EL (cell line): ENCODE data around the gene KCNK6.
A peak's percentile ranks its signal among the peaks of the same experiment; 100 is the strongest.
"Not testable (repeated sequence)": the region's sequence is repeated elsewhere in the genome, so short reads cannot be mapped to it uniquely, and the experiment has no call there.

Experiments used
- DNase-seq: peaks from one replicate; pipeline ENCODE4 v3.0.0-alpha.2; 2016

KCNK6 gene

DNA sequence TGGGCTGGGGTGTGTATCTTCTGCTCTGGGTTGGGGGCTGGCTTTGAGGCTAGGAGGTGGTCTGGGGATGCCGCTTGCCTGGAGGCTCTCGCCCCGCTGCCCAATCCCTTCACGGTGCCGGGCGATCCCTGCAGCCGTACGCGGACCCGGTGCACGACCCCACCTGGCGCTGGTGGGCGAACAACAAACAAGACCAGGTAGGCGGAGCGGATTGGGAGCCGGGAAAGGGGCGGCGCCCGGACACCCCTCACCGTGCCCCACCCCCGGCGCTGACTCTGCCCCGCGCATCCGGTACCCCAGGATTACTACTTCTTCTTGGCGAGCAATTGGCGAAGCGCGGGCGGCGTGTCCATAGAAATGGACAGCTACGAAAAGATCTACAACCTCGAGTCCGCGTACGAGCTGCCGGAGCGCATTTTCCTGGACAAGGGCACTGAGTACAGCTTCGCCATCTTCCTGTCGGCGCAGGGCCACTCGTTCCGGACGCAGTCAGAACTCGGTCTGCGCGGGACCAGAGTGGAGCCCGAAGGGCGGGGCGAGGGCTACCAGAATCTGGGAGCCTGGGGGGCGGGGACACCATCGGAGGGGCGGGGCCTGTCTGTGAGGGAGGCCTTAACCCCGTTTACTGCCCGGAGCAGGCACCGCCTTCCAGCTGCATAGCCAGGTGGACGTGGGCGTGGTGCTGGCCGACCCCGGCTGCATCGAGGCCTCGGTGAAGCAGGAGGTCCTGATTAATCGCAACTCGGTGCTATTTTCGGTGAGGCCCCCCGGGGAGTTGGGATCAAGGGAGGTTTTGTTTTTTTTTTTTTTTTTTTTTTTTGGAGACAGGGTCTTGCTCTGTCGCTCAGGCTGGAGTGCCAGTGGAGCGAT, 42.7 kb downstream of the KCNK6 start:
- peak; percentile 79 for DNase-seq

DNA sequence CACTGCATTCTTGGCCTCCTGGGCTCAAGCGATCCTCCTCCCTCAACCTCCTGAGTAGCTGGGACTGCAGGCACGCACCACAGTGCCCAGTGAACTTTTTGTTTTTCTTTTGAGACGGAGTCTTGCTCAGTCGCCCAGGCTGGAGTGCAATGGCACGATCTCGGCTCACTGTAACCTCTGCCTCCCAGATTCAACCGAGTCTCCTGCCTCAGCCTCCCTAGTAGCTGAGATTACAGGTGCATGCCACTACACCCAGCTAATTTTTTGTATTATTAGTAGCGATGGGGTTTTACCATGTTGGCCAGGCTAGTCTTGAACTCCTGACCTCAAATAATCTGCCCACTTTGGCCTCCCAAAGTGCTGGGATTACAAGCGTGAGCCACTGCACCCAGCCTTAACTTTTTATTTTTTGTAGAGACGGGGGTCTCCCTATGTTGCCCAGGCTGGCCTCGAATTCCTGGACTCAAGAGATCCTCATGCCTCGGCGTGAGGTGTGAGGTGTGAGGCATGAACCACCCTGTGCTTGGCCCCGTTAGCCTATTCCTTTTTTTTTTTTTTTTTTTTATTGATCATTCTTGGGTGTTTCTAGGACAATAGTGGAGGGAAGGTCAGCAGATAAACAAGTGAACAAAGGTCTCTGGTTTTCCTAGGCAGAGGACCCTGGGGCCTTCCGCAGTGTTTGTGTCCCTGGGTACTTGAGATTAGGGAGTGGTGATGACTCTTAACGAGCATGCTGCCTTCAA, 43.5 kb downstream of the KCNK6 start:
- not testable (repeated sequence) for DNase-seq

- no peak for DNase-seq
Measured at GRCh38 chr19:38367041-38367440, 47.4 kb downstream of the KCNK6 start.

DNA sequence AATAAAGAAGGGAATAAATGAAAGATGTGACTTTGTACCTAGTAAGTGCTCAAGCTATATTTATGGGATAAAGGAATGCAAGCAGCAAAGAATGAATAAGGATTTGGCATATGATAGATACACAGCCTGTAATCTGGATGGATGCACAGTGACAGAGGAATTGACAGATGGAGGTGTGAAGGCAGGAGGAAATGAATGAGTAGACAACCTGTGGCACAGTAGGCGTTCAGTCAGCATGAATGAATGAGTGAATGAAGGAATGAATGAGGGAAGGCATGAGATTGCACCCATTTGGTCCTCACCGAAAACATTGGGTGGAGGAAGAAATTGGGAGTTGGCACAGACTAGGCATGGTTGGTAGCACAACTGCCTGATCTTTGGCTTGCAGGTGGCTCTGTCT, 49.9 kb downstream of the KCNK6 start:
- no peak for DNase-seq

GRCh38 chr19:38370299-38370698, 50.7 kb downstream of the KCNK6 start:
- DNase-seq = no peak

DNA sequence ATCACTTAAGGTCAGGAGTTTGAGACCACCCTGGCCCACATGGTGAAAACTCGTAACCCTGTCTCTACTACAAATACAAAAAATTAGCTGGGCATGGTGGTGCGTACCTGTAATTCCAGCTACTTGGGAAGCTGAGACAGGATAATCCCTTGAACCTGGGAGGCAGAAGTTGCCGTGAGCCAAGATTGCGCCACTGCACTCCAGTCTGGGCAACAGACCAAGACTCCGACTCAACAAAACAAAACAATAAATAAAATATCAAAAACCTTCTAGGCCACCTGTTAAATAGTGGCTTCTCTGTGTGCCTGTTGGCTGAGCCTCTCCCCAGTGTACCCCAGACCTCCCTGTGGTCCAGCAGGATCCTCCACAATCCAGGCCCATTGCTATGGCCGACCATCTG, 51.4 kb downstream of the KCNK6 start:
- DNase-seq = no peak

DNA sequence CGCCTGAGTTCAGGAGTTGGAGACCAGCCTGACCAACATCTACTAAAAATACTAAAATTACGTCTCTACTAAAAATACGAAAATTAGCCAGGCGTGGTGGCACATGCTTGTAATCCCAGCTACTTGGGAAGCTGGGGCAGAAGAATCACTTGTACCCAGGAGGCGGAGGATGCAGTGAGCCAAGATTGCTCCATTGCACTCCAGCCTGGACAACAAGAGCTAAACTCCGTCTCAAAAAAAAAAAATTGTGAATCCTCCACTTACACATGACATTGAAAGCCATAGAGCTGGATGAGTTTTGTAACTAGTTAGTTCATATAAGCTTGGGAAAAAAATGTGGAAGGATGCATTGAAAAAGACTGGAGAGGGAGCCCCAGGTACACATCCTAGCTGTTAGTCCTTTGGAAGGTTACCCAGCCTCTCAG, 54.3 kb downstream of the KCNK6 start:
- DNase-seq = no peak

DNA sequence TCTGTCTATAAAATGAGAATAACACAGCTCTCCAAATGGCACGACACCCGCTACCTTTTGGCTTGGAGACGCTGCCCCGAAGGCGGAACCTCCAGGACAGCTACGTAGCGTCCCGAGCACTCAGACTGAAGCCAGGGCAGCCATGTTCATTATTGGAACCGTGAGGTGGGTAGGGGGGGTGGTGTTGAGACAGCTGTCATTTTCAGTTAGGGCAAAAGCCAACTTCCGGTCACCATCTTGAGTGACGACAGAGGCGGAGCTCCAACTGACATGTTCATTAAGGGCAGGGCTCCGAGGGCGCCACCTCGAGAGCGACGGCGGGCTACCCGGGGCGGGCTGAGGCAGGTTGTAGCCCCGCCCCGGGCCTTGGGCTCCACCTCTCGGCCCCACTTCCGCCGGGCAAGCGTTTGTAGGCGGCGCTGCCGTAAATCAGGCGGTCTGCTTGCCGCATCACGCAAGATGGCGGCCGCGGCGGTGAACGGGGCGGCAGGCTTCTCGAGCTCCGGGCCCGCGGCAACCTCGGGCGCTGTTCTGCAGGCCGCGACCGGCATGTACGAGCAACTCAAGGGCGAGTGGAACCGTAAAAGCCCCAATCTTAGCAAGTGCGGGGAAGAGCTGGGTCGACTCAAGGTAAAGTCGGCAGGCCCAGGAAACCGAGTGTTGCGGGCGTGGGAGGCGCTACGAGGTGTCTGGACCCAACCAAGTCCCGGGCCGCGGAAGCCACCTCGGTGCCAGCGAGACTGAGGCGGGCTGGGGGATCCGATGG, 54.9 kb downstream of the KCNK6 start, which contains the start of gene PSMD8:
Gene PSMD8, plus strand, starts transcription at position 240 of the 766 bp plus-strand sequence. Its CDS starts 31 bp downstream, at position 271.
- DNase-seq = peak; percentile 99

DNA sequence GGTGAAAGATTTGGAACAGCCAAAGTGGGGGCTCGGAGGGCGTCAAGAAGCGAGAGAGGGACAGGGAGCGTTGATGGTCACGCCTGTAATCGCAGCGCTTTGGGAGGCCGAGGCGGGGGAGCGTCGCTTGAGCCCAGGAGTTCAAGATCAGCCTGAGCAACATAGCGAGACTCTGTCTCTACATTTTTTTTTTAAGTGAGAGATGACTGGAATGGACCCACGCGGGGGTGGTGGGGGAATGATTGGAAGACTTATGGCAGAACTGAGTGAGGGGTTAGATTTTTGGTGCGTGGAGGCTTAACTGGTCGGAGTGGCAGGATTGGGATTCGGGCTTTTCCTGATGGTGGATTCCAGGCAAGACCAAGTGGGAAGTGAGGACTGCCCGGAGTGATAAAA, 55.5 kb downstream of the KCNK6 start:
- no peak for DNase-seq

- peak; percentile 61 for DNase-seq
Measured at GRCh38 chr19:38375748-38376147, 56.1 kb downstream of the KCNK6 start.

DNA sequence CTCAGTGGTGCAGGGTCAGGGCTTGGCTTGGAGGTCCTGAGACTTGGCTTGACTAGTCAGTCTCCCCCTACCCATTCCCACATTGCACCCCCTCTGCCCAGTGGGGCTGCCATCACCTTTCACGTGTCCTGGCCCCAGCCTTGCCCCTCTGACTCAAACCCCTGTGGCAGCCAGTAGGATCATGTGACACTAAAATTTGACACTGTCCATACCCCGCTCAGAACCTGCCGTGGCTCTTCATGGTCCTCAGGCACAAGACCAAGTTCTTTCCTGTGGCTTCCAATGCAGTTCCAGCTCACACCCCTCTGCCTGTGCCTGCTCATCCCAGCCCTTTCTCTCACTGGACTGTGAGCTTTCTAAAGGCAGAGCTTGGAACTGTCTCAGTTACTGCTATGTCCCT, 56.9 kb downstream of the KCNK6 start:
- DNase-seq = no peak

- no peak for DNase-seq
Measured at GRCh38 chr19:38377052-38377451, 57.4 kb downstream of the KCNK6 start.

- DNase-seq = peak; percentile 39
Measured at GRCh38 chr19:38378866-38379265, 59.2 kb downstream of the KCNK6 start.

- no peak for DNase-seq
Measured at GRCh38 chr19:38381138-38381537, 61.5 kb downstream of the KCNK6 start.
